K562 (cell line): ENCODE results near the gene MEX3C. TPM values are rescaled to one million over a fixed set of nuclear protein-coding genes. Genes with fewer than 3 reads are reported as not detected.

ENCODE experiments used
- ATAC-seq: fragments of 200-7000 bp; cut with Tn5 transposase; 3 replicates; pipeline ENCODE4 v1.9.1; 2020; ENCODE audit warnings: moderate library complexity
- BruUV-seq: library from RNA; stranded (reverse); fragments of 400-500 nt; replicated peaks from 2 replicates; lab custom pipeline; 2021; lab: Mats Ljungman, UMichigan
- CTCF ChIA-PET: fragments of 300-600 bp; formaldehyde crosslinking; extraction: SDS; loops from one replicate; lab custom pipeline; 2021; ENCODE audit warnings: low intra/inter-chr PET ratio; lab: Yijun Ruan, JAX
- POLR2A ChIA-PET: fragments of 300-600, 350-650 bp; sonication (Branson Sonifier 250); formaldehyde crosslinking; extraction: SDS; loops from one replicate; lab custom pipeline; 2021; ENCODE audit warnings: antibody characterized with exemption, inconsistent platforms; lab: Yijun Ruan, JAX
- DNase-seq, 4 experiments: peaks; one replicate each; pipeline versions ENCODE4 v3.0.0 to v3.0.0-alpha.2; 2011 to 2018; ENCODE audit warnings: low spot score in 3 of 4, mixed read lengths in 3 of 4; ENCODE audit errors: extremely low read depth in 1 of 4
- FAIRE-seq: peaks from 2 replicates; lab custom pipeline; 2011; peaks lifted over from hg19 to GRCh38; lab: Jason Lieb, UNC
- H2AFZ ChIP-seq: 2 replicates; pipeline ENCODE4 v1.6.0; 2011; ENCODE audit warnings: low read depth, low read length, control low read depth, inconsistent platforms
- H3K27ac ChIP-seq: fragments of 200-600 bp; 3 replicates; pipeline ENCODE4 v1.8.0; 2011; ENCODE audit warnings: low read depth, mild to moderate bottlenecking, control low read depth, inconsistent platforms, low read length, moderate library complexity, mixed read lengths; ENCODE audit errors: extremely low read depth
- H3K27me3 ChIP-seq, 2 experiments: fragments of 300-600 bp in 1 of 2; 2 replicates in 1 of 2; 3 replicates in 1 of 2; pipeline versions ENCODE4 v1.6.0 to v1.8.0; 2011; ENCODE audit warnings: inconsistent platforms in 2 of 2, low read length in 2 of 2, mild to moderate bottlenecking in 1 of 2, mixed read lengths in 1 of 2, moderate library complexity in 1 of 2; ENCODE audit not compliant: control insufficient read depth in 2 of 2, insufficient read depth in 2 of 2
- H3K36me3 ChIP-seq: fragments of 300-600 bp; 3 replicates; pipeline ENCODE4 v1.8.0; 2011; ENCODE audit warnings: mild to moderate bottlenecking, low read length, inconsistent platforms; ENCODE audit not compliant: control insufficient read depth, insufficient read depth
- H3K4me1 ChIP-seq, 2 experiments: fragments of 200-600 bp in 1 of 2; replicated peaks in 1 of 2; 2 replicates in 1 of 2; 3 replicates in 1 of 2; pipeline versions ENCODE4 v1.5.1 to v1.8.0; 2011; ENCODE audit warnings: inconsistent platforms in 2 of 2, low read length in 2 of 2, mild to moderate bottlenecking in 1 of 2, mixed read lengths in 1 of 2, moderate library complexity in 1 of 2; ENCODE audit not compliant: control insufficient read depth in 2 of 2, insufficient read depth in 2 of 2
- H3K4me2 ChIP-seq: 2 replicates; pipeline ENCODE4 v1.6.1; 2011; ENCODE audit warnings: low read length, control low read depth, inconsistent platforms, mixed read lengths; ENCODE audit not compliant: insufficient read depth
- H3K4me3 ChIP-seq: fragments of 200-600 bp; sonication (generic), shearing (Covaris generic); 2 replicates; pipeline ENCODE4 v1.5.1; 2016; ENCODE audit warnings: control low read depth, inconsistent platforms
- H3K79me2 ChIP-seq: fragments of 200-600 bp; 3 replicates; pipeline ENCODE4 v1.8.0; 2011; ENCODE audit warnings: low read length, inconsistent platforms; ENCODE audit not compliant: control insufficient read depth, insufficient read depth
- H3K9ac ChIP-seq, 2 experiments: 2 replicates each; pipeline versions ENCODE4 v1.6.0 to v1.6.1; 2011; ENCODE audit warnings: low read depth in 2 of 2, low read length in 2 of 2, control low read depth in 1 of 2, inconsistent platforms in 1 of 2, mild to moderate bottlenecking in 1 of 2, mixed read lengths in 1 of 2; ENCODE audit not compliant: insufficient read depth in 1 of 2
- H3K9me1 ChIP-seq: one replicate; pipeline ENCODE4 v1.6.0; 2011; ENCODE audit warnings: inconsistent platforms, mild to moderate bottlenecking, low read length, moderate library complexity; ENCODE audit not compliant: control insufficient read depth, insufficient read depth
- H3K9me3 ChIP-seq: replicated peaks from 2 replicates; pipeline ENCODE4 v1.5.1; 2011; ENCODE audit warnings: low read depth, low read length, inconsistent platforms; ENCODE audit not compliant: control insufficient read depth, insufficient read depth
- H4K20me1 ChIP-seq: replicated peaks from 2 replicates; pipeline ENCODE4 v1.6.1; 2011; ENCODE audit warnings: low read length, inconsistent platforms, mixed read lengths; ENCODE audit not compliant: control insufficient read depth, insufficient read depth
- BACH1 ChIP-seq: fragments of 200-800 bp; sonication (Bioruptor generic); IDR thresholded peaks from 2 replicates; pipeline ENCODE4 v1.6.1; 2016; ENCODE audit warnings: missing genetic modification characterization, missing compliant biosample characterization
- DPF2 ChIP-seq: fragments of 450-650 bp; IDR thresholded peaks from 2 replicates; pipeline ENCODE4 v1.6.1; 2016
- MITF ChIP-seq: IDR thresholded peaks from 2 replicates; pipeline ENCODE4 v1.6.1; 2014; ENCODE audit warnings: antibody characterized with exemption
- OTX1 ChIP-seq: fragments of 450-650 bp; formaldehyde crosslinking; IDR thresholded peaks from 2 replicates; pipeline ENCODE4 v1.4.0; 2022; ENCODE audit warnings: mild to moderate bottlenecking
- SMARCB1 ChIP-seq: IDR thresholded peaks from 2 replicates; pipeline ENCODE4 v1.6.1; 2011; ENCODE audit warnings: improper control_type of control experiment, low read depth; ENCODE audit not compliant: insufficient read length
- TFAM ChIP-seq: fragments of 250-450 bp; sonication (Bioruptor Pico); conservative IDR thresholded peaks from 2 replicates; pipeline ENCODE4 v1.5.0; 2021; ENCODE audit warnings: mild to moderate bottlenecking, moderate library complexity
- ZBTB8A ChIP-seq: fragments of 450-650 bp; IDR thresholded peaks from 2 replicates; pipeline ENCODE4 v1.6.1; 2018; ENCODE audit warnings: mild to moderate bottlenecking, moderate library complexity; ENCODE audit not compliant: partially characterized antibody
- ZBTB9 ChIP-seq: fragments of 450-650 bp; formaldehyde crosslinking; IDR thresholded peaks from 2 replicates; pipeline ENCODE4 v1.4.0; 2020; ENCODE audit warnings: mild to moderate bottlenecking, moderate library complexity
- ZNF511 ChIP-seq: sonication (generic); formaldehyde crosslinking; IDR thresholded peaks from 2 replicates; pipeline ENCODE4 v1.8.0; 2022; ENCODE audit warnings: mild to moderate bottlenecking, missing genetic modification reagents
- ZNF551 ChIP-seq: fragments of 250-450 bp; sonication (Bioruptor Pico); IDR thresholded peaks from 2 replicates; pipeline ENCODE4 v1.5.0; 2021; ENCODE audit warnings: mild to moderate bottlenecking, moderate library complexity
- ZNF79 ChIP-seq: fragments of 250-450 bp; sonication (Bioruptor Pico); IDR thresholded peaks from 2 replicates; pipeline ENCODE4 v1.4.0; 2020; ENCODE audit warnings: low read depth, mild to moderate bottlenecking, moderate library complexity
- WGBS: fragments of 100-300 bp; shearing (Covaris generic); methylation state at CpG from one replicate; pipeline ENCODE4 v1.1.6; 2016; ENCODE audit warnings: low coverage, mixed read lengths; ENCODE audit not compliant: insufficient coverage; ENCODE audit errors: missing lambda C conversion rate; 5-methylcytosine and 5-hydroxymethylcytosine counted together
- in situ Hi-C: fragments of 300-500 bp; cut with MboI; formaldehyde crosslinking; loops from 4 replicates; pipeline ENCODE4 v1.15.0; 2018; ENCODE audit warnings: inconsistent platforms, mixed read lengths
- intact Hi-C: fragments of 100-400 bp; cut with micrococcal nuclease; formaldehyde crosslinking; loops from 2 replicates; pipeline ENCODE4 v1.14.2; 2022
- polyA plus RNA-seq, 8 experiments: library from polyadenylated mRNA; depleted of rRNA in 4 of 8; stranded (reverse) in 5 of 8; unstranded in 3 of 8; fragments of >200 nt; fragmentation: Nextera tagmentation in 2 of 8; fragmentation: Illumina TruSeq in 1 of 8; extraction: Ambion mirVana in 2 of 8; extraction: Trizol in 1 of 8; gene quantifications; 2 replicates each; pipeline versions ENCODE4 v1.2.1 to v1.2.3, GENCODE V29; 2011 to 2014; ENCODE audit warnings: inconsistent platforms in 1 of 8, missing spikeins in 1 of 8
- total RNA-seq, 7 experiments: library from RNA; depleted of rRNA in 6 of 7; stranded (reverse); fragments of >200 nt in 6 of 7; fragmentation: Illumina TruSeq in 2 of 7; extraction: Trizol in 2 of 7; gene quantifications; 2 replicates each; pipeline versions ENCODE4 v1.2.1 to v1.2.3, GENCODE V29; 2011 to 2021; ENCODE audit warnings: low replicate concordance in 1 of 7
- TF ChIP-seq, protein P1 (sequence below): IDR thresholded peaks from 3 replicates; pipeline ENCODE4 v1.6.1; 2011; ENCODE audit warnings: borderline replicate concordance, mild to moderate bottlenecking, moderate library complexity; ENCODE audit not compliant: insufficient read length; ENCODE audit errors: extremely low read depth

MEX3C gene
- total and polyA plus RNA-seq, 9 of the 15 experiments (the other 6 are each of a cell fraction or from before 2014, with no cell fraction given), result 2.4 to 14.2 (median 10.6) TPM

- TF ChIP-seq ZBTB8A, result no peak
- no peak for TF ChIP-seq ZBTB9 (CRISPR knock-in tag)
Observed at GRCh38 chr18:51149670-51150069, 47.8 kb downstream of the MEX3C start (continued).

- no peaks in the 10 kb centered on the region for H3K79me2 ChIP-seq
- in situ Hi-C loops, result no loop called here
- no peaks in the 10 kb centered on the region for H3K9me1 ChIP-seq
- H3K9me3 ChIP-seq, result no peaks in the 10 kb centered on the region
- ChIA-PET POLR2A (no interaction called here), CTCF (no interaction called here)
- DNase-seq (no peak), ATAC-seq (no peak), FAIRE-seq (no peak)
- H3K4me1 ChIP-seq, result no peaks in the 10 kb centered on the region; a peak in 1 of 5 replicates
- intact Hi-C loops, result no loop called here
- 3% methylated on average over 3 of the region's 4 CpGs for WGBS
- H3K36me3 ChIP-seq, result no peaks in the 10 kb centered on the region
- no peak overlapping the region for H3K9ac ChIP-seq
- H2AFZ ChIP-seq, result no peak overlapping the region
- H3K27me3 ChIP-seq, result peaks cover 0 to 19% of the 10 kb centered on the region in 2 experiments; a peak in 2 of 5 replicates
- H3K27ac ChIP-seq, result no peak overlapping the region
- no peaks in the 10 kb centered on the region for H4K20me1 ChIP-seq
- H3K4me2 ChIP-seq, result no peak overlapping the region
- no TSS peak for BruUV-seq
- H3K4me3 ChIP-seq, result no peak overlapping the region
- no peak for TF ChIP-seq ZNF551
- TF ChIP-seq TFAM (CRISPR knock-in tag), result no peak
- TF ChIP-seq, protein P1, sequence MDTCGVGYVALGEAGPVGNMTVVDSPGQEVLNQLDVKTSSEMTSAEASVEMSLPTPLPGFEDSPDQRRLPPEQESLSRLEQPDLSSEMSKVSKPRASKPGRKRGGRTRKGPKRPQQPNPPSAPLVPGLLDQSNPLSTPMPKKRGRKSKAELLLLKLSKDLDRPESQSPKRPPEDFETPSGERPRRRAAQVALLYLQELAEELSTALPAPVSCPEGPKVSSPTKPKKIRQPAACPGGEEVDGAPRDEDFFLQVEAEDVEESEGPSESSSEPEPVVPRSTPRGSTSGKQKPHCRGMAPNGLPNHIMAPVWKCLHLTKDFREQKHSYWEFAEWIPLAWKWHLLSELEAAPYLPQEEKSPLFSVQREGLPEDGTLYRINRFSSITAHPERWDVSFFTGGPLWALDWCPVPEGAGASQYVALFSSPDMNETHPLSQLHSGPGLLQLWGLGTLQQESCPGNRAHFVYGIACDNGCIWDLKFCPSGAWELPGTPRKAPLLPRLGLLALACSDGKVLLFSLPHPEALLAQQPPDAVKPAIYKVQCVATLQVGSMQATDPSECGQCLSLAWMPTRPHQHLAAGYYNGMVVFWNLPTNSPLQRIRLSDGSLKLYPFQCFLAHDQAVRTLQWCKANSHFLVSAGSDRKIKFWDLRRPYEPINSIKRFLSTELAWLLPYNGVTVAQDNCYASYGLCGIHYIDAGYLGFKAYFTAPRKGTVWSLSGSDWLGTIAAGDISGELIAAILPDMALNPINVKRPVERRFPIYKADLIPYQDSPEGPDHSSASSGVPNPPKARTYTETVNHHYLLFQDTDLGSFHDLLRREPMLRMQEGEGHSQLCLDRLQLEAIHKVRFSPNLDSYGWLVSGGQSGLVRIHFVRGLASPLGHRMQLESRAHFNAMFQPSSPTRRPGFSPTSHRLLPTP, result no peak
- TF ChIP-seq DPF2, result no peak
- TF ChIP-seq BACH1 (tag), result no peak
- TF ChIP-seq OTX1, result no peak
- TF ChIP-seq MITF, result no peak
- TF ChIP-seq ZNF79, result no peak
- no peak for TF ChIP-seq SMARCB1
- no peak for TF ChIP-seq ZNF511
Observed at GRCh38 chr18:51146909-51147308, 50.6 kb downstream of the MEX3C start.
